Dermis microvascular lymphatic vessel endothelial cell (primary cell): ENCODE data around the gene DOCK8. TPM values are rescaled to one million over a fixed set of nuclear protein-coding genes. Genes with fewer than 3 reads are reported as not detected.
"Not testable (repeated sequence)": the region's sequence is repeated elsewhere in the genome, so short reads cannot be mapped to it uniquely, and the experiment has no call there.

Experiments used
- DNase-seq, 2 donors: peaks; one replicate each; pipeline versions ENCODE4 v3.0.0 to v3.0.0-alpha.2; 2010; ENCODE audit warnings: low read depth in 2 of 2
- total RNA-seq: library from RNA; depleted of rRNA; stranded (reverse); fragments of >200 nt; gene quantifications from 2 replicates; pipeline ENCODE4 v1.2.1, GENCODE V29; 2014

The DOCK8 gene
- total RNA-seq, 1 donor from 2014 or later: 4.4 TPM

DNA sequence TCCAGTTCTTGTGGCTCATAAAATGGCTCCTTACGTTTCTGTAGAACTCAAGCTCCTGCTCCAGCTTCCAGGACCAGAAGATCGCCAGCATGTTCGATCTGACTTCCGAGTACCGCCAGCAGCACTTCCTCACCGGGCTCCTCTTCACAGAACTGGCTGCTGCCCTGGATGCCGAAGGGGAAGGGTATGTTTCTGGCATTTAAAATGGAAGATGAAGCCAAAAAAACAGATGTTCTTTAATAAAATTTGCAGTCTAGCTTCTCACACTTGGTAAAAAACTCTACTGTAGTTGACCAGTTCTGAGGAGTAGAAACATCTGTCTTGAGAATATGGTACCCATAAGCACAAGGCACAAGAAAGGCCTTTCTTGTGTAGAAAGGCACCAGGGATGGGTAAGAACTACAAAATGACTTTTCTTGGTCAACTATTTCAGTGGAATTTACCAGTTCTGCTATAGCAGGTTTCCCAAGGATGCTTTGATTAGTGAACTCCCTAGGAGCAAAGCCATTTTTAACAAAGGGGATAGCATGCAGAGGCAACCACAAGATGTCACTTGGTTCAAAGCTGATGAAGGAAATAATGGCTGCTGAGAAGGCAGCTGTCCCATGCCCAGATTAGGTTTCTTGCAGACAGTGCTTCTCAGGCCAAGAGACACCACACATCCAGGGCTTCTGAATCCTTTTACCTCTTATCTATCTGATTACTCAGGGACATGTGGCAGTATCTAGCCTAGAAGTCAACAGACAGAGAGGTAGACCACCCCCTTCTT is 192.4 kb downstream of the DOCK8 start:
- no peak for DNase-seq

- DNase-seq: not testable (repeated sequence)
These were observed 195.0 kb downstream of the DOCK8 start for GRCh38 chr9:409655-410054.

DNA sequence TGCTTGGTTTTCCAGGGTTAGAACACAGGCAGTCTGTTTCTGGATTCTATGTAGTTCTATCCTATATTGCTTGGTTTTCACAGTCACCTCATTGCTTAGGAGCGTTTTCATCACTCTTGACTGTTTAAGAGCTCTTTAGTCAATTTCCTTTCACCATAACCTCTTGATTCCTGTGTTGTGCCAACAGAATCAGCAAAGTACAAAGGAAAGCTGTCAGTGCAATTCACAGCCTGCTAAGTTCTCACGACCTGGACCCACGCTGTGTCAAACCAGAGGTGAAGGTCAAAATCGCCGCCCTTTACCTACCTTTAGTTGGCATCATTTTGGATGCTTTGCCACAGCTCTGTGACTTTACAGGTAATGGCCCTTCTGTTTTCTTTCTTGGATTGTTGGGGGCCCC is 199.9 kb downstream of the DOCK8 start:
- DNase-seq: no peak

DNA sequence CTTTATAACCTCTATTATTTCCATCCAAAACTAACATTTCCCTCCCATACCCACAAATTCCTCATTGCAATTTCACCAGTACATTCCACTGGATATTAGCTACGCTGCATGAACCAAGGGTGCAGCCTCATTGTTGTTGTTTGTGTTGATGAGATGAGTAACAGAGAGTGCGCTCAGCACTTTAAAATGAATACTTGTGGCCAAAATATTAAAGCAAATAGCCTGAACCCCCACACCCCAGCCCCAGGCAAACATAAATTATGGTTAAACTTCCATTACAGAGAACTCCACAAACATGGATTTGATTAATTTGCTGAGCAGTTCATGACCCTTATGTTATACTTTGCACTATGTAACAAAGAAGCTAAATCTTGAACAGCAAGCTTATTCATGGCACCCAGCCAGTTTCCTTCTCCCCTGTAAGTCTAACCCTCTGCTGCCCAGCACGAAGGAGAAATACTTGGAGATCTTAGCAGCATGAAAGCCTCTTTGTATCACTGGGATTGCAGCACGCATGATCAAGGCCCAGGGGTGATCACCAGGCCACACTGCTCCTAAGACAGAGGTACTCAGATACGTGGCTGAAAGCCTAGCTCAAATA is 205.0 kb downstream of the DOCK8 start:
- no peak for DNase-seq

DNA sequence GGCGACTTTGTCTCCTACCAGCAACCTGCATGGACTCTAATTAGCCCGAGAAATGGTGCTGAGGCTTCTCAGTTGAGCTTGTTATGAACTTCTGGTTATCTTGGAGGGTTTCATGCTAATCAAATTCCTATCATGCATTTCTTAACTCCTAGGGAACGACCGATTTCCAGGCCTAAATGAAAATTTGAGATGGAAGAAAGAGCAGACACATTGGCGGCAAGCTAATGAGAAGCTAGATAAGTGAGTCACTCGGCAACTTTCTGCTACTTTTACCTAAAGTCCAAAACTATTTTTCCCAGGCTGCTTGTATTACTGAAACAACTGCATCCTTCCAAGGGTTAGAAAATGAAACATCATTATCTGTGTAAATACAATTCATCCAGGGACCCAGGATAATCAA is 207.2 kb downstream of the DOCK8 start:
- DNase-seq: no peak

GRCh38 chr9:426264-426663 is 211.6 kb downstream of the DOCK8 start:
- DNase-seq: no peak

DNA sequence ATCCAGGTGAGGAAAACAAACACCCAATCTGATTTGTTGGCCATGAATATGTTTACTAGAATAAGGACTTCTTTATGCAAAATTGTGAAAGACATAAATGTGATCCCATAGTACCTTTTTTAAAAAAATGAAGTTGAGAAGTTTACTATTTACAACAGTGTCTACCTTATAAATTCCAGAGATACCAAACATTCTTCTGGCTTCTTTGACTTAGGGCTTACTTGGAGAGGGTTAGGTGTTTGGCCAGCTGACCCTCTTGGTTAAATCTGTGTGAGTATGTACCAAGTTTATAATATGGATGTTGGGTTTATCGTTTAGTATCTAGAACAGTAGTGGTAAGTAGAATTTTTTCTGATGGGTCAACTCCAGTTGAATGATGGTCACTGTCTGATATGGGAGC is 212.3 kb downstream of the DOCK8 start:
- DNase-seq: no peak

DNA sequence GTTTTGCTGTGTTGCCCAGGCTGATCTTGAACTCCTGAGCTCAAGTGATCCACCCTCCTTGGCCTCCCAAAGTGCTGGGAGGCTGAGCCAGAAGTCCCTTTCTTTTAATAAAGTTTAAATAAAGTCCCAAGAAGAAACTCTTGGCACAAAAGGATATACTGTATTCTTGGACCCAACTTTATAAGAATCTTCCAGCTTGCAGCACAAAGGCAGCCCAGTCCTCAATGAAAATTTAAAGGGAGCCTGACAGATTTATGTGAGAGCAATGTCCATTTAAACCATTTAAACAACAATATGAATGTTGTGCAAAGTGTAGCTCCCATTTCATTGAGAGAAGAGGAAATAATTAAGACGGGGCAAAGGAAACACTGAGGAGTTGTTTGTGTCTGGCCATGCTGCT is 217.0 kb downstream of the DOCK8 start:
- no peak for DNase-seq

DNA sequence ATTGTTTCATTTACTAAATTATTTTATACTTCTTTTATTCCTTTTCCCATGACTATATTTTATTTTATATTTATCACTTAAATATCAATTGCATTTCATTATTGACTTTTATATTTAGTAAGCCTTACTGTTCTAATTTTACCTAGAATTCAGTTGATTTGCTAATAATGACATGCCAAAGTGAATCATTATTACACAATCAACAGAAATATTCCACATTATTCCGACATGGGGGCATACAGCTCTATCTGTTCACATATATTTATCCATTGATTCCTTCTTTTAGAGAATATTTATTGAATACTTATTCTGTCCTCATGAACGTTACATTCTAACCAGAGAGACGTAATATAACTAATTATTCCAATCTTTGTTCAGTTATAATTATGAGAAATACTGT is 221.8 kb downstream of the DOCK8 start:
- no peak for DNase-seq

DNA sequence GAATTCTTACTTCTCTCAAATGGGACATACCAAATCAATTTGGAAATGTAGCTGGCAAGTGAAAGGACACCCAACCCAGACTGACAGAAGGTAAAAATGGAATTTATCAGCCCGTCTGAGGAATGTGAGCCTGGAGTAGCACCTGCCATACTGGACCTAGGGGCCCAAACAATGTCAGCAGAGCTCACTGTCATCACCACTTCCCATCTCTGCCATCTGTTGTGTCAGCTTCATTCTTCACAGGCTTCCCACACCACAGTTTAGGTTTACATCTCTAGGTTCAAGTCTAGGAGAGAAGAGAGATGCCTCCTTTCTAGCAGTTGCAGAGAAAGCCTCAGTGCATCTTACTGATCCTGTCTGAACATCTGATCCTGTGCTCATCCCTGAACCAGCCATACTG is 222.4 kb downstream of the DOCK8 start:
- no peak for DNase-seq

DNA sequence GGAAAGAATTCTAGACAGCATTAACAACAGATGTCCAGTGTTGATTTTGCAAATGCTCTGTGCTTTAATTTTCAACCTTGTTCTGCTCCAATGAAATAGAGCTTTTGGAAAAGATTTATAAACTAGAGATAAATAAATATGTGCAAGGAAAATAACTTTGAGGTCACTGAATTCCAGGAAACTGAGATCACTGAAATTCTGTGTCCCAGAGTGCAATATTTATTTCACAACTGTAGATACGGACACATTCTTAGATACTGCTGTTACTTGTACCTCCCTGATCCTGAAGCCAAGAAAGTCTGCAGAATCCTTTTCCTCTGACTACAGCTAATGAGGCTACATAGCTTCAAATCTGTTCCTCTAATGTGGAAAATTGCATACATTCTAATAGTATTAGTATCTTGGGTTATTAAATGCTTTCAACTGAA is 222.9 kb downstream of the DOCK8 start:
- DNase-seq: no peak

DNA sequence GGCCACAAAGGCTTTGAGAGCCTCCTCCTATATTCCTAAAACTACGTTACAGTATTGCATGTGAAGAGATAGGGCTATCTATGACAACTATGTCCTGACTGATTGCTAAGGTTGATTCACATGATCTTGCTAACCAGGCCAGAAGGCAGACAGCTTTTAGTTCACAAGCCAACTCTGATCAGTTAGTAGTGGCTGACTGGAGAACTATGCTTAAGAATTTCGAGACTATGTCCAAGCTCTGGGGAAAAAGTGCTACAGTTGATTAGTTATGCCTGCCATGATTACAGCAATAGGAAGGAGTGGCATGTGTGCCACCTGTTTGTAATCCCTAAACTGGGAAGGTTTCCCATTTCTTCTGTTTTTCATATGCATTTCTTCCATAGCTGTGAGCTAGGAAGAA is 223.4 kb downstream of the DOCK8 start:
- no peak for DNase-seq

GRCh38 chr9:438961-439768 is 224.5 kb downstream of the DOCK8 start:
- no peak for DNase-seq

- no peak for DNase-seq
These were observed 226.5 kb downstream of the DOCK8 start for GRCh38 chr9:441126-441525.

GRCh38 chr9:444528-444927 is 229.9 kb downstream of the DOCK8 start:
- DNase-seq: no peak

- no peak for DNase-seq
These were observed 230.4 kb downstream of the DOCK8 start for GRCh38 chr9:445033-445432.

- no peak for DNase-seq
These were observed 231.5 kb downstream of the DOCK8 start for GRCh38 chr9:446074-446699.

DNA sequence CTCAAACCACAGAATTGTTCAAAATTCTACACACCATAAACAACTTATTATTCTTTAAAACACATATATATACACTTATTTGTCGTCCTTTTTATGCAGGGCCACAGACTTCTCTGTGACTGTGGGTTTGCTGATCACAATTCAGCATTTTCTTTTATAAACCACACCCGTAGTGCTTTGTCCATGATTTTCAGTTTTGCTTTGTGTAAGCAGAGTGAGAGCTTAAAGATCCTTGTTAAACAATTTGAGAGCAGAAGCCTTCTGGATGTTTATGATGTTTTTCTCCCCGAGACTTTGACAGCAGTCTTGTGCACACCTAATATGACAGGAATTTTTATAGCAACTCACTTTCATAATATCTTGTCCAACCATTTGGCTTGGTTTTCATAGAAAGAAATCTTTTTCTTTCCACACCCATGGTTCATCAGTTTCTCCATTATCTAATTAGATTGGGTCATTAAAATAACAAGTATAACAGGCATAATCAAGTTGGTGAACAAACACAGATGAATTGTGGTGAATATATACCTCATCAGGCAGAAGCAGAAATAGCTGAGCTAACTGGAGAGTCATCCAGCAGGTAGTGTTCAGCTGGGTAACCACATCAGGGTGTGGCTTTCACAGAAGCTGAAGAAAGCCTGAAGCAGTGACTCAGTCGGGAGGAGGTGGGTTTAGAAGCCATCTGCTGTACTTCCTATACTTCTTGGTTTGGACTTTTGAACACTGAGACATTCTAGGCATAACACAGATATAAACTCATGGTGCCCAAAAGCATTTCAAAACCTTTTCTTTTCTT is 232.8 kb downstream of the DOCK8 start:
- no peak for DNase-seq

DNA sequence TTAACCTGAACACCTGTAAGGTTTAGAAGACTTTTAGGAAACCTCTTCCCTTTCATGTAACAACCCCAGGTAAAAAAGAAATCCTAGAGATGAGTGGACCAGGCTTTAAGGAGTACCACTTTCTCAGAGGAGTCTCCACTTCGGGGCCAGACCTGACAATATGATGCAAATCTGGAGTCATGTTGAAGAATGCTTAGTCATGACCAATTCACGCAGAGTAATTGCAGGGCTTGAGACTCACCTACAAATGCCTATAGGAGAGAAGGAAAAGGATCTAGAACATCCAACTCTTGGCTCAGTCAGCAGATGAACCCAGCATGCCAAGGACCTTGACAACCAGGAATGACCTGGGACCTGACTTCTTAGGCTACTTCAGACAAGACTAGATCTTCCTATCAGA is 235.4 kb downstream of the DOCK8 start:
- DNase-seq: no peak

- no peak for DNase-seq
These were observed 235.9 kb downstream of the DOCK8 start for GRCh38 chr9:450561-450960.

GRCh38 chr9:453832-454231 is 239.2 kb downstream of the DOCK8 start:
- no peak for DNase-seq
